ENCODE data around the gene ALDH8A1.

DNA sequence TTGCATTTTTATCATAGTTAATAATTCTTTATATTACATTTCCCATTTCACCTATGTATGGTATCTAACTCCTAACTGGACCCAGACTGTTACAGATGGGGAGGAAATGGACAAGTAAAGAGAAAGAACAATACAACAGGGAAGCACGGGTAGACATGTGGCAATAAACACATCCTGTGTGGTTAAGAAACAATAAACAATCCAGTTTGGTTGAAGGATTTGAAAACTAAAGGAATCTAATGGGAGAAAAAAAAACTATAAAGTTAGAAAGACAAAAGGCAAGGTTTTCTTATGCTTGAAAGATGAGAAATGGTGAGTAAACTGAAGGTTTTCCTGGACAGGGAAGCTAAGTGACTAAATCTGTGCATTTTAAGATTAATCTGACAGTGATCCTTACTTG, 34.9 kb upstream of the ALDH8A1 start:
- TF ChIP-seq POLR2AphosphoS5 (IDR thresholded peaks at IDR 0.05), result no peak
- no peak for TF ChIP-seq EP300 (IDR thresholded peaks at IDR 0.05)
- no peak for TF ChIP-seq CTCF (IDR thresholded peaks at IDR 0.05)
- no peak for TF ChIP-seq POLR2A (IDR thresholded peaks at IDR 0.05)
